Fibroblast of pulmonary artery (primary cell): ENCODE results near the gene CPPED1.

ENCODE experiments used
- DNase-seq: peaks from one replicate; pipeline ENCODE4 v3.0.0-alpha.2; 2010; ENCODE audit warnings: low read depth
- H3K4me3 ChIP-seq: replicated peaks from 2 replicates; pipeline ENCODE4 v1.5.1; 2011; ENCODE audit warnings: low read depth, mild to moderate bottlenecking, control low read depth, low read length, moderate library complexity
- TF ChIP-seq, protein P1 (sequence below): IDR thresholded peaks from 2 replicates; pipeline ENCODE4 v1.5.1; 2011; ENCODE audit warnings: mild to moderate bottlenecking, control low read depth, low read length, inconsistent platforms; ENCODE audit errors: missing control alignments

Gene CPPED1

DNA sequence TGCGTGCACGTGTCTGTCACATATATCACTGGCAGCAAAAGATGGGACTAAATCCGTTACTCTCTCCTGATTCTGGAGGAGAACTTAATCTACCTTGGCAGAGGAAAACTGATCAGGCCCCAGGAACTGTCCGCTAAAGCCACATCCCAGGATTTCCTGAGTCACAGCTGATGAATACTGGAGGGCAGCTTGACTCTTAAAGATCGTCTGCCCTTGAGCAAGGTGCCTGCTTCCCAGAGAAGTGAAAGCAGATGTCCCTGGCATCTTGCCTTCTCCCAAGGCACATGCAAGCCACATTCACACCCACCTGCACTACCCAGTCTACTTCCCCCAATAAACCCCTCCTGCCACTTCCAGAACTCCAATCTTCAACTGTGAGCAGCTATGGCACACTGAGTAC lies 99.8 kb downstream of the CPPED1 start:
- no peak for DNase-seq
- TF ChIP-seq, protein P1, sequence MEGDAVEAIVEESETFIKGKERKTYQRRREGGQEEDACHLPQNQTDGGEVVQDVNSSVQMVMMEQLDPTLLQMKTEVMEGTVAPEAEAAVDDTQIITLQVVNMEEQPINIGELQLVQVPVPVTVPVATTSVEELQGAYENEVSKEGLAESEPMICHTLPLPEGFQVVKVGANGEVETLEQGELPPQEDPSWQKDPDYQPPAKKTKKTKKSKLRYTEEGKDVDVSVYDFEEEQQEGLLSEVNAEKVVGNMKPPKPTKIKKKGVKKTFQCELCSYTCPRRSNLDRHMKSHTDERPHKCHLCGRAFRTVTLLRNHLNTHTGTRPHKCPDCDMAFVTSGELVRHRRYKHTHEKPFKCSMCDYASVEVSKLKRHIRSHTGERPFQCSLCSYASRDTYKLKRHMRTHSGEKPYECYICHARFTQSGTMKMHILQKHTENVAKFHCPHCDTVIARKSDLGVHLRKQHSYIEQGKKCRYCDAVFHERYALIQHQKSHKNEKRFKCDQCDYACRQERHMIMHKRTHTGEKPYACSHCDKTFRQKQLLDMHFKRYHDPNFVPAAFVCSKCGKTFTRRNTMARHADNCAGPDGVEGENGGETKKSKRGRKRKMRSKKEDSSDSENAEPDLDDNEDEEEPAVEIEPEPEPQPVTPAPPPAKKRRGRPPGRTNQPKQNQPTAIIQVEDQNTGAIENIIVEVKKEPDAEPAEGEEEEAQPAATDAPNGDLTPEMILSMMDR, result no peak
- H3K4me3 ChIP-seq, result no peak overlapping the region

- no peak for DNase-seq
- no peak overlapping the region for H3K4me3 ChIP-seq
- TF ChIP-seq, protein P1, result no peak
These were observed 103.5 kb downstream of the CPPED1 start for GRCh38 chr16:12700161-12700560.

DNA sequence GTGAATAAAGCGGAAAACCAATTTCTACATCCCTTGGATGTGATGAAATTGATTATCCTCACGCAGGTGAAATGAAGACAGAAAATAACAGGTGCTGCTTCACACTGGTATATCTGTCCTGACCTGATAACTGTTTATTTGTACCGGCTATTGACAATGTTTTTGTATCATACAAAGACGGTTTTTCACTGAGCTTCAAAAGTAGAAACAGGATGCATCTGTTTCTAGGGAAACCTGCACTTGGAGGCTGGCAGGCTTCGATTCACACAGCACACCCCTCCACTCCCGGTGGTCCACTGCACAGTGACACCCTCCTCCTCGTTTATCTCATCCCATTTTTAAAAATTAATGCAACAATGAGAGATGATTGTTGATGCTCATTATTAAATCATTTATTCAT lies 104.5 kb downstream of the CPPED1 start:
- TF ChIP-seq, protein P1, result no peak
- no peak overlapping the region for H3K4me3 ChIP-seq
- no peak for DNase-seq

GRCh38 chr16:12697437-12697836 lies 106.2 kb downstream of the CPPED1 start:
- TF ChIP-seq, protein P1, result no peak
- no peak for DNase-seq
- no peak overlapping the region for H3K4me3 ChIP-seq

DNA sequence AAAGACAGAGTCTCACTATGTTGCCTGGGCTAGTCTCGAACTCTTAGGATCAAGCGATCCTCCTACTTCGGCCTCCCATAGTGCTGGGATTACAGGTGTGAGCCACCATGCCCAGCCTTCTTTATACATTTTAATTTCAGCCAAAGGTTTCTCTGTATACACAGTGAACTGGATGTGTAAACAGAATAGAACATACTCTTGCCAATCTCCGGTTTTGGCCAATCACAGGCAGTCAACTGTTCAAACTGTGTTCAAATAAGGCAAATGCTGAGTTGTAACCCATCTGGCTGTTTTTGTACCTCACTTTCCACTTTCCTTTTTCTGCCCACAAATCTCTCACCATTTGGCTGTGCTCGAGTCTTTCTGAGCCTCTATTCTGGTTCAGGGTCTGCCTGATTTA lies 108.2 kb downstream of the CPPED1 start:
- TF ChIP-seq, protein P1, result no peak
- H3K4me3 ChIP-seq, result no peak overlapping the region
- DNase-seq, result no peak

DNA sequence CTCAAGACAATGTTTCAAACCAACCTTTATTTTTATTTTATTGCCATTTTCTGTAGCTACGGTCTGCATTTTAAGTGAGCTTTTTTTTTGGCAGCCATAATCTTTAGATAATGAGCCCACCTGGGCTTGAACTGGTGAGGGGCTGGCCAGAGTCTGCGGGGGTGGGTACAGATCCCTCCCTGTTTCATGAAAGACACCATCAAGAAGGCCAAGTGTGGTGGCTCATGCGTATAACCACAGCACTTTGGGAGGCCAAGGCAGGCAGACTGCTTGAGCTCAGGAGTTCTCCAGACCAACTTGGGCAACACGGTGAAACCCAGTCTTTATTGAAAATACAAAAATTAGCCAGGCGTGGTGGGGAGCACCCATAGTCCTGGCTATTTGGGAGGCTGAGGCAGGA lies 113.7 kb downstream of the CPPED1 start:
- TF ChIP-seq, protein P1, result no peak
- DNase-seq, result no peak
- H3K4me3 ChIP-seq, result no peak overlapping the region

DNA sequence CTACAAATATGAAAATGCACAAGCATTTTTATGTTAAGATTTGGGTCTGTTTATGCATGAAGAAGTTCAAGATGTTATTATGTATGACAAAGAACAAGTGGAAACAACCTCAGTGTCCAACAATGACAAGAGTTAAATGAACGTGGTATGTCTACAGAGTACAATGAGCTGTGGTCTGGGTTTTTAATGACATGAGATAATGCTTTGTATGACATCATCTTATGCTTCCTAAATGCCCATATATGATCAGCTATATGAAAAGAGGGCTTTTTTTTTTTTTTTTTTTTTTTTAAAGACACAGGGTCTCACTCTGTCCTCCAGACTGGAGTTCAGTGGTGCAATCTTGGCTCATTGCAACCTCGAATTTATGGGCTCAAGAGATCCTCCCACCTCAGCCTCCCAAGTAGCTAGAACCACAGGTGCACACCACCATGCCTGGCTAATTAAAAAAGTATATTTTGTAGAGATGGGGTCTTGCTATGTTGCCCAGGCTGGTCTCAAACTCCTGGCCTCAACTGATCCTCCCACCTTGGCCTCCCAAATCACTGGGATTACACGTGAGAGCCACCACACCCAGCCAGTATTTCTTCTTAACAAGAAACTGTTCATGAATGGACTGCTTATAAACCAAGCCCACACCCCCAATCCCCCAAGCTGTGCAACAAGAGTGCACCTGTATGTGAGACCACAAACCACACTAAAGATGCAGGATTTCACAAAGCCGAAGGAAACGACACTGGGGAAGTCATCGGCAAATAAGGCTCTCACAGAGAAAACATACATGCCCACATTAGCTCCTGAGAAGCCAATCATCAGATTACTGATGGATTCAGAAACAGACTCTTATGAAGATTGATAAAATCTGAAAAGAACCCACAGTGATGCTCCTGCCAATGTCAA lies 114.5 kb downstream of the CPPED1 start:
- TF ChIP-seq, protein P1, result no peak
- no peak for DNase-seq
- no peak overlapping the region for H3K4me3 ChIP-seq
